BLaER1 (cell line): Measurements from ENCODE around the gene PGBD5.

Source experiments
- H3K27ac ChIP-seq: shearing (Covaris generic); formaldehyde crosslinking; 2 replicates; pipeline ENCODE4 v1.8.1; 2022
- H3K27me3 ChIP-seq: shearing (Covaris generic); formaldehyde crosslinking; 2 replicates; pipeline ENCODE4 v1.8.1; 2022
- H3K36me3 ChIP-seq: shearing (Covaris generic); formaldehyde crosslinking; 2 replicates; pipeline ENCODE4 v1.8.1; 2022
- H3K4me1 ChIP-seq: shearing (Covaris generic); formaldehyde crosslinking; 2 replicates; pipeline ENCODE4 v1.8.1; 2022
- H3K4me2 ChIP-seq: shearing (Covaris generic); formaldehyde crosslinking; 2 replicates; pipeline ENCODE4 v1.8.1; 2022
- H3K4me3 ChIP-seq: shearing (Covaris generic); formaldehyde crosslinking; 2 replicates; pipeline ENCODE4 v1.8.1; 2022
- H3K9ac ChIP-seq: shearing (Covaris generic); formaldehyde crosslinking; 2 replicates; pipeline ENCODE4 v1.8.1; 2022
- H3K9me3 ChIP-seq: shearing (Covaris generic); formaldehyde crosslinking; 2 replicates; pipeline ENCODE4 v1.8.1; 2022
- H4K20me1 ChIP-seq: shearing (Covaris generic); formaldehyde crosslinking; 2 replicates; pipeline ENCODE4 v1.8.1; 2022
- Cebpa-rat ChIP-seq: shearing (Covaris generic); IDR thresholded peaks from 2 replicates; pipeline ENCODE4 v1.8.1; 2022

The PGBD5 gene

DNA sequence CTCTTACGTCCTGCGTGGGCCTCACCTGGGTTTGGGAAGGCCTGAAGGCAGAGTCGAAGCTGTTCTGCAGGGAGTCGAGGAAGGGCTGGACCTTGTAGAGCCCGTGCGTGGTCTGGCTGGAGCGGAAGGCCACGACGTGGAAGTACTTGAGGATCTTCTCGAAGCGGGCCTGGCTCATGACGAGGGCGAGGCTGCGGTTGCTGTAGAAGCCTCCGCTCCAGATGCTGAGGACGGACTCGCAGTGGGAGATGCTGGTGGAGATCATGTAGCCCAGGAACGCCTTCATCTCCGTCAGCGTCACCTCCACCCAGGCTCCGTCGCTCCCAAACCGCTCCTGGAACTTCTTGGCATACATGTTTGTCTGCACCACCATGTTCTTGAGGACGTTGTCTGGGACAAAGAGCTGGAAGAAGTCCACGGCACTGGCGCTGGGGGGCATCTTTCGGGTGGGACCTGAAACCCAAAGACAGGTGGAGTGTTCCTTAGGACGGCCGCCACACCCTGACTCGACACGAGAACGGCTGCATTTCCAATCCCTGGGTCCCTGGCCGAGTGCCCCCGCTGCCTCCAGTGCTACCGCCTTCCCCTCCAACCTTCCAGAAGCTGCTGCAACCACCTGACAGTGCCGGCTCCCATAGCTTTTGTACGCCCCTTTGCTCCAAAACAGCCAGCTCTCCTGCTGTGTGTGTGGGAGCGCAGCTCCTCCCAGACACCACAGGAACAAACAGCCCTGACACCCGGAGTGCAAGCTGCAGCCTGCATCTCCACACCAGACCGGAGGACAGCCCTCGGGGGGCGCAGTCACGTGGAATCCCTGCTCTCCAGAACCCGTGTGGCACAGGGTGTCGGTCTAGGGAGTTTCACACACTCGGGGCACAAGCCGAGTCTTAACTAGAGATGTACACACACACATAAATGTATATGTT is 69.0 kb downstream of the PGBD5 start:
- no peaks in the 10 kb centered on the region for H4K20me1 ChIP-seq
- no peak overlapping the region for H3K4me2 ChIP-seq
- H3K9ac ChIP-seq = no peak overlapping the region
- H3K9me3 ChIP-seq = peaks cover 5% of the 10 kb centered on the region; the same call in 1 of the 2 replicates
- no peaks in the 10 kb centered on the region for H3K27me3 ChIP-seq
- H3K4me1 ChIP-seq = no peaks in the 10 kb centered on the region
- H3K27ac ChIP-seq = no peak overlapping the region
- H3K4me3 ChIP-seq = no peak overlapping the region
- no peak for TF ChIP-seq Cebpa-rat
- no peaks in the 10 kb centered on the region for H3K36me3 ChIP-seq

GRCh38 chr1:230356190-230356589 is 69.9 kb downstream of the PGBD5 start:
- Histone ChIP-seq H3K4me3 (no peak overlapping the region), H3K36me3 (no peaks in the 10 kb centered on the region), H3K27ac (no peak overlapping the region), H3K27me3 (no peaks in the 10 kb centered on the region), H3K9me3 (peaks cover 5% of the 10 kb centered on the region; the same call in 1 of the 2 replicates), H3K4me2 (no peak overlapping the region), H4K20me1 (no peaks in the 10 kb centered on the region), H3K4me1 (no peaks in the 10 kb centered on the region), H3K9ac (no peak overlapping the region)
- TF ChIP-seq Cebpa-rat = no peak

GRCh38 chr1:230355594-230355993 is 70.5 kb downstream of the PGBD5 start:
- H3K9ac ChIP-seq = no peak overlapping the region
- TF ChIP-seq Cebpa-rat = no peak
- no peaks in the 10 kb centered on the region for H3K4me1 ChIP-seq
- no peaks in the 10 kb centered on the region for H3K27me3 ChIP-seq
- H3K4me2 ChIP-seq = no peak overlapping the region
- H3K36me3 ChIP-seq = no peaks in the 10 kb centered on the region
- no peak overlapping the region for H3K27ac ChIP-seq
- H3K4me3 ChIP-seq = no peak overlapping the region
- H3K9me3 ChIP-seq = peaks cover 3% of the 10 kb centered on the region; the same call in 1 of the 2 replicates
- H4K20me1 ChIP-seq = no peaks in the 10 kb centered on the region

GRCh38 chr1:230355128-230355527 is 71.0 kb downstream of the PGBD5 start:
- Histone ChIP-seq H3K4me1 (no peaks in the 10 kb centered on the region), H3K4me3 (no peak overlapping the region), H3K27ac (no peak overlapping the region), H3K9me3 (no peaks in the 10 kb centered on the region), H3K36me3 (no peaks in the 10 kb centered on the region), H3K9ac (no peak overlapping the region), H4K20me1 (no peaks in the 10 kb centered on the region), H3K4me2 (no peak overlapping the region), H3K27me3 (no peaks in the 10 kb centered on the region)
- TF ChIP-seq Cebpa-rat = no peak

DNA sequence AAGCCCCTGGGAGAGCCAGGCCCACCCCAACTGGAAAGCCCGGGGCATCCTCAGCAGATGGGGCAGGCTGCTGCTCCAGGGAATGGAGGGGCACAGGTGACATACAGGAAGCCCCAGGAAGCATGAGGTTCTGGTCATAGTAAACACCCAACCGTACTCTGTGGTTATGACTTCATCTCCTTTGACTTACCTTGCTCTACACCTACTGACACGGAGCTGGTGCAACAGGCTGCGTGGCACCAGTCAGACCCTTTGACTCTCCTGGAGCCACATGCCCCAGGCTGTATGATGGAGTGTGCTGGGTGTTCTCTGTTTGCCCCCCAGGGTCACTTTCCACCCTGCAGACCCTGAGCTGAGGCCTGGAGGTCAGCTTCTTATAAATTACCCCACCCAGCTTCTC is 72.1 kb downstream of the PGBD5 start:
- no peaks in the 10 kb centered on the region for H3K4me1 ChIP-seq
- H4K20me1 ChIP-seq = no peaks in the 10 kb centered on the region
- no peaks in the 10 kb centered on the region for H3K27me3 ChIP-seq
- no peaks in the 10 kb centered on the region for H3K36me3 ChIP-seq
- H3K9ac ChIP-seq = no peak overlapping the region
- H3K27ac ChIP-seq = no peak overlapping the region
- TF ChIP-seq Cebpa-rat = no peak
- H3K4me2 ChIP-seq = no peak overlapping the region
- no peaks in the 10 kb centered on the region for H3K9me3 ChIP-seq
- H3K4me3 ChIP-seq = no peak overlapping the region

DNA sequence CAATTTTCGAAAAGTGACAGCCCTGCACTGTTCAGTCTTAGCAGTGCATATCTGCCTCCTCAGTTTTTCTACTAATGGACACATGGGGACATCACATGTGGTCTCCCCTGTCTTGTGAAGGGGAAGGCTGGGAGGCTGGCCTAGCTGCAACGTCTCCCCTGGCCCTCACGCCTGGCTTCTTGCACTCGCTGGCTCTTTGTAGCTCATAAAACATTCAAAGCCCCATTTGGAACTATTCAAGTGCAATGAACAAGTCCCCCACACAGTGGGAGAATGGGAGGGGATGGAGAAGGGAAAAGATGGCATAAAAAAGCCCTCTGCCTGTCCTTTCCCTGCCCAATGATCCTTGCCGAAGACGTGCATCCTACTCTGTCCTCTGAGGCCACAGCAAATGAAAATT is 73.6 kb downstream of the PGBD5 start:
- H3K4me2 ChIP-seq = no peak overlapping the region
- H3K27me3 ChIP-seq = no peaks in the 10 kb centered on the region
- TF ChIP-seq Cebpa-rat = no peak
- no peaks in the 10 kb centered on the region for H4K20me1 ChIP-seq
- no peak overlapping the region for H3K27ac ChIP-seq
- H3K9ac ChIP-seq = no peak overlapping the region
- H3K9me3 ChIP-seq = no peaks in the 10 kb centered on the region
- H3K4me3 ChIP-seq = no peak overlapping the region
- no peaks in the 10 kb centered on the region for H3K4me1 ChIP-seq
- no peaks in the 10 kb centered on the region for H3K36me3 ChIP-seq

DNA sequence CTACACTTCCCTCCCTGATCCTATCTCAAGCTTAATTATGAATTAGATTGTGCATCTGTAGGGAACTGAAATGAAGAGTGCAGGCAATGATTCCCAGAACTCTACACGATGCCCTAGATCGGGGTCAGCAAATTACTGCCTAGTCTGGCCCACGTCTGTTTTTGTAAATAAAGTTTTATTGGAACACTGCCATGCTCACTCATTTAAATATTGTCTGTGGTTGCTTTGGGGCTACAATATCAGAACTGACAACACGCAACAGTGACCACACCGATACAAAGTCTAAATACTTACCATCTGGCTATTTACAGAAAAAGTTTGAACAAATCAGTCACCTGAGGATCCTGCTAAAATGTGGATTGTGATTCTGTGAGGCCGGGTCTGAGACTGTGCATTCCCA is 74.1 kb downstream of the PGBD5 start:
- Histone ChIP-seq H3K9ac (no peak overlapping the region), H3K9me3 (no peaks in the 10 kb centered on the region), H3K27ac (no peak overlapping the region), H3K4me2 (no peak overlapping the region), H3K4me1 (no peaks in the 10 kb centered on the region), H3K4me3 (no peak overlapping the region), H4K20me1 (no peaks in the 10 kb centered on the region), H3K27me3 (no peaks in the 10 kb centered on the region), H3K36me3 (no peaks in the 10 kb centered on the region)
- no peak for TF ChIP-seq Cebpa-rat

GRCh38 chr1:230351514-230351913 is 74.6 kb downstream of the PGBD5 start:
- H3K9ac ChIP-seq = no peak overlapping the region
- H3K4me1 ChIP-seq = no peaks in the 10 kb centered on the region
- no peaks in the 10 kb centered on the region for H3K9me3 ChIP-seq
- H3K4me2 ChIP-seq = no peak overlapping the region
- no peak for TF ChIP-seq Cebpa-rat
- H3K4me3 ChIP-seq = no peak overlapping the region
- H3K27ac ChIP-seq = no peak overlapping the region
- H3K27me3 ChIP-seq = no peaks in the 10 kb centered on the region
- H3K36me3 ChIP-seq = no peaks in the 10 kb centered on the region
- no peaks in the 10 kb centered on the region for H4K20me1 ChIP-seq

GRCh38 chr1:230350208-230350921 is 75.8 kb downstream of the PGBD5 start:
- Histone ChIP-seq H3K4me2 (no peak overlapping the region), H3K4me3 (no peak overlapping the region), H4K20me1 (no peaks in the 10 kb centered on the region), H3K9me3 (no peaks in the 10 kb centered on the region), H3K27ac (no peak overlapping the region), H3K27me3 (no peaks in the 10 kb centered on the region), H3K36me3 (no peaks in the 10 kb centered on the region), H3K9ac (no peak overlapping the region), H3K4me1 (no peaks in the 10 kb centered on the region)
- no peak for TF ChIP-seq Cebpa-rat

- no peak overlapping the region for H3K27ac ChIP-seq
- no peak overlapping the region for H3K4me2 ChIP-seq
- H3K4me3 ChIP-seq = no peak overlapping the region
- H3K4me1 ChIP-seq = no peaks in the 10 kb centered on the region
- no peaks in the 10 kb centered on the region for H3K27me3 ChIP-seq
- no peak for TF ChIP-seq Cebpa-rat
- no peaks in the 10 kb centered on the region for H3K36me3 ChIP-seq
- no peaks in the 10 kb centered on the region for H4K20me1 ChIP-seq
- H3K9me3 ChIP-seq = no peaks in the 10 kb centered on the region
- H3K9ac ChIP-seq = no peak overlapping the region
Observed at GRCh38 chr1:230349020-230349393, 77.1 kb downstream of the PGBD5 start.
